ENCODE measurements around the gene MLLT1. TPM values are rescaled to one million over a fixed set of nuclear protein-coding genes. Genes with fewer than 3 reads are reported as not detected.

Gene MLLT1, protein sequence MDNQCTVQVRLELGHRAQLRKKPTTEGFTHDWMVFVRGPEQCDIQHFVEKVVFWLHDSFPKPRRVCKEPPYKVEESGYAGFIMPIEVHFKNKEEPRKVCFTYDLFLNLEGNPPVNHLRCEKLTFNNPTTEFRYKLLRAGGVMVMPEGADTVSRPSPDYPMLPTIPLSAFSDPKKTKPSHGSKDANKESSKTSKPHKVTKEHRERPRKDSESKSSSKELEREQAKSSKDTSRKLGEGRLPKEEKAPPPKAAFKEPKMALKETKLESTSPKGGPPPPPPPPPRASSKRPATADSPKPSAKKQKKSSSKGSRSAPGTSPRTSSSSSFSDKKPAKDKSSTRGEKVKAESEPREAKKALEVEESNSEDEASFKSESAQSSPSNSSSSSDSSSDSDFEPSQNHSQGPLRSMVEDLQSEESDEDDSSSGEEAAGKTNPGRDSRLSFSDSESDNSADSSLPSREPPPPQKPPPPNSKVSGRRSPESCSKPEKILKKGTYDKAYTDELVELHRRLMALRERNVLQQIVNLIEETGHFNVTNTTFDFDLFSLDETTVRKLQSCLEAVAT
- total RNA-seq, result 10 to 100 TPM; 14.1 to 23.3 (median 18.1) TPM

DNA sequence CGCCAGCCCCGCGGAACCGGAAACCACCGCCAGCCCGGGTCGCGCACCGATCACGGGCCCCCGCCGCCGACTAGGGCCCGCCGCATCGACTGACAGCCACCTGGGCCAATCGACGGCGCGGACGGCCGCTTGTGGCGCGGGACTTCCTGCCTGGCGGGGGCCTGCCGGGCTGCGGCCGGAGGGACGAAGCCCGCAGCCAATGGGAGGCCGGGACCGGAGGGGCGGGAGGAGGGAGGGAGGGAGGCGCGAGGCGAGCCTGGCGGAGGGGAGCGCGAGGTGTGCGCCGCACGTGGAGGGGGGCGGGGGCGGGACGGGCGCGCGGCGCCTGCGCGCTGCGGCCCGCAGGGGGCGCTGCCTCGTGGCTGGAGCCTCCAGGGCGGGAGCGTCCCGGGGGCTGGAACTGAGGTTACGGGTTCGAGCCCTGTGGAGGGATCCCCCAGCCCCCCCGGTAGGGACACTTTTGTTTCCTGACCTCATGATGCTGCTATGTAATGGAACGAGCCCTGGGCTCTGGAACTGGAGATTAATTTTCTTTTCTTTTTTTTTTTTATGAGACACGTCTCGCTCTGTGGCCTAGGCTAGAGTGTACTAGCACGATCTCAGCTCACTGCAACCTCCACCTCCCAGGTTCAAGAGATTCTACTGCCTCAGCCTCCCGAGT is at the start of gene MLLT1:
Gene MLLT1, minus strand, starts transcription at position 45 of the 661 bp plus-strand sequence. CDS start 191 bp downstream, outside the sequence.
- TF ChIP-seq, protein P1, sequence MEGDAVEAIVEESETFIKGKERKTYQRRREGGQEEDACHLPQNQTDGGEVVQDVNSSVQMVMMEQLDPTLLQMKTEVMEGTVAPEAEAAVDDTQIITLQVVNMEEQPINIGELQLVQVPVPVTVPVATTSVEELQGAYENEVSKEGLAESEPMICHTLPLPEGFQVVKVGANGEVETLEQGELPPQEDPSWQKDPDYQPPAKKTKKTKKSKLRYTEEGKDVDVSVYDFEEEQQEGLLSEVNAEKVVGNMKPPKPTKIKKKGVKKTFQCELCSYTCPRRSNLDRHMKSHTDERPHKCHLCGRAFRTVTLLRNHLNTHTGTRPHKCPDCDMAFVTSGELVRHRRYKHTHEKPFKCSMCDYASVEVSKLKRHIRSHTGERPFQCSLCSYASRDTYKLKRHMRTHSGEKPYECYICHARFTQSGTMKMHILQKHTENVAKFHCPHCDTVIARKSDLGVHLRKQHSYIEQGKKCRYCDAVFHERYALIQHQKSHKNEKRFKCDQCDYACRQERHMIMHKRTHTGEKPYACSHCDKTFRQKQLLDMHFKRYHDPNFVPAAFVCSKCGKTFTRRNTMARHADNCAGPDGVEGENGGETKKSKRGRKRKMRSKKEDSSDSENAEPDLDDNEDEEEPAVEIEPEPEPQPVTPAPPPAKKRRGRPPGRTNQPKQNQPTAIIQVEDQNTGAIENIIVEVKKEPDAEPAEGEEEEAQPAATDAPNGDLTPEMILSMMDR (IDR thresholded peaks at IDR 0.05), result peak in 1 of 3 donors; percentile 9
- peak; percentile 97 for ATAC-seq (ENCODE audit: low FRiP score)
- DNase-seq (ENCODE audit: low spot score), result peak; percentile 76

DNA sequence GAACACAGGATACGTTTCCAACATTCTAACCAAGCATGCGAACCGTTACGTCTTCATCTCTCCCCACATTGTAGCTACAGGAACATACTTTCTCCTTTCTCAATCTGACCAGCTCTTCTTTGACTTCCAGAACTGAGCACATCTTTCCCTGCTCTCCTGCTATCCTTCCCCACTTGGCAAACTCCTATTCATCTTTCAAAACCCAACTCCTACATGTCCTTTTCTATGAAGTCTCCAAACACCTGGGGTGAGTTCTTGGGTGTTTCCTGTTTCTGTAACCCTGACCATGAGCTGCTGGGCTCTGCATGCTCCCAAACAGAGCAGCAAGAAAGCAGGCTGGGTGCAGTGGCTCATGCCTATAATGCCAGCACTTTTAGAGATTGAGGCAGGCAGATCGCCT is 47.0 kb upstream of the MLLT1 start:
- ATAC-seq (ENCODE audit: low FRiP score) (no peak), DNase-seq (ENCODE audit: low spot score) (no peak)
- TF ChIP-seq, protein P1 (IDR thresholded peaks at IDR 0.05), result no peak

DNA sequence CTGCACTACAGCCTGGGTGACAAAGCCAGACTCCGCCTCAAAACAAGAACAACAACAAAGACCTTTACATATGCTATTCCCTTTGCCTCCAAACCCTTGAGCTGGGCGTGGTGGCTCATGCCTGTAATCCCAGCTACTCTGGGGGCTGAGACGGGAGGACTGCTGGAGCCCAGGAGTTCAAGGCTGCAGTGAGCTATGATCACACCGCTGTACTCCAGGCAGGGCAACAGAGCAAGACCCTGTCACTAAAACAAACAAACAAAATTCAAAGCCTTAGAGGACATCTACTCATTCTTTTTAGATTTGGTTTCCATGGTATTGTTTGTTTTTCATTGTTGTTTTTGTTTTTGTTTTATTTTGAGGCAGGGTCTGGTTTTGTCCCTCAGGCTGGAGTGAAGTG is 45.8 kb upstream of the MLLT1 start:
- DNase-seq (ENCODE audit: low spot score), result no peak
- ATAC-seq (ENCODE audit: low FRiP score), result no peak
- TF ChIP-seq, protein P1 (IDR thresholded peaks at IDR 0.05), result no peak

DNA sequence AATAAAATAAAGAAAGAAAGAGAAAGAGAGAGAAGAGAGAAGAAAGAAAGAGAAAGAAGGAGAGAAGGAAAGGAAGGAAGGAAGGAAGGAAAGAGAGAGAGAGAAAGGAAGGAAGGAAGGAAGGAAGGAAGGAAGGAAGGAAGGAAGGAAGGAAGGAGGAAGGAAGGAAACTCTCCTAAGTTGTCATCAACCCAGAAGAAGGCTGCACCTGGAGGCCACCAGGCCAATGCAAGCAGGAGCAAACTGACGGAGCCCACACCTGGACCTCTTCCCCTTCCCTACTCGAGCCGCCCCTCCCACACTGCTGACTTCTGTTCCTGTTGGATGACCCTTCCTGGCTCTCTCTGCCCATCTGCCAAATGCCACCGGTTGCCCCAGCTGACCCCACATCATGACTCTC is 45.0 kb upstream of the MLLT1 start:
- TF ChIP-seq, protein P1 (IDR thresholded peaks at IDR 0.05), result no peak
- ATAC-seq (ENCODE audit: low FRiP score) (no peak), DNase-seq (ENCODE audit: low spot score) (no peak)

DNA sequence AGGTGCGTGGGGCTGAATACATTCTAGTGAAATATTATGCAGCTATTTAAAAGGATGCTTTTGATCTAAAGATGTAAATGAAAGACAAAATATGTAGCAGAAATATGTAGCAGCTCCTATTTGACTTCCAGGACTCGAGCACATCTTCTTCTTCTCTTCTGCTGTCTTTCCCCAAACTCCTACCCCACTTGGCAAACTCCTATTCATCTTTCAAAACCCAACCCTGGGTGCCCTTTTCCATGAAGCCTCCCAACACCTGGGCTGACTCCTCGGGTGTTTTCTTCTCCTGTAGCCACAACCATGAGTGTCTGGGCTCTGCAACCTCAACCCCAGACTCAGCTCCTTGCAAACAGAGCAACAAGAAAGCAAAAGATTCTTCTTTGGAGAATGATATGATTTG is 42.5 kb upstream of the MLLT1 start:
- ATAC-seq (ENCODE audit: low FRiP score) (no peak), DNase-seq (ENCODE audit: low spot score) (no peak)
- TF ChIP-seq, protein P1 (IDR thresholded peaks at IDR 0.05), result no peak

DNA sequence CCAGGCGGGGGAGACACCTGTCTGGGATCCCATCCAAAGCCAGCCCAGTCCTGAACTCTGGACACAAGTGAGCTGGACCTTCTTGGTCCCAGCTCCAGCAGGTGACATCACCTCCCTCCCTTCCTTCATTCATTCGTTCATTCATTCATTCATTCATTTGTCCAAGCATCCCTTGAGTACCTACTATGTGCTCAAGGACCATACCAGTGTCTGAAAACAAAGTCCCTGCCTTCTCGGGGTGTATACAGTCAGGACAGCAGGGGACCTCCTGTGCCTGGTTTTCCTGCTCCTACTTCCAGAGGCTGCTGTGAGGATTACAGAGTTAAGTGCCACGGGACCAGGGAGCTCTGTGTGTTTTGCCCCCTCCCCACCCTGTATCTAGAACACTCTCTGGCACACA is 39.6 kb upstream of the MLLT1 start:
- DNase-seq (ENCODE audit: low spot score), result no peak
- ATAC-seq (ENCODE audit: low FRiP score), result no peak
- TF ChIP-seq, protein P1 (IDR thresholded peaks at IDR 0.05), result no peak

Measured in omental fat pad (tissue), 4 donors.